Raji (cell line): ENCODE results near the gene ANXA1.

Experiments used
- POLR2A ChIP-seq: IDR thresholded peaks from 2 replicates; pipeline ENCODE4 v1.6.1; 2011; ENCODE audit warnings: low read depth, low read length, control low read depth; ENCODE audit not compliant: insufficient read depth

ANXA1 gene

DNA sequence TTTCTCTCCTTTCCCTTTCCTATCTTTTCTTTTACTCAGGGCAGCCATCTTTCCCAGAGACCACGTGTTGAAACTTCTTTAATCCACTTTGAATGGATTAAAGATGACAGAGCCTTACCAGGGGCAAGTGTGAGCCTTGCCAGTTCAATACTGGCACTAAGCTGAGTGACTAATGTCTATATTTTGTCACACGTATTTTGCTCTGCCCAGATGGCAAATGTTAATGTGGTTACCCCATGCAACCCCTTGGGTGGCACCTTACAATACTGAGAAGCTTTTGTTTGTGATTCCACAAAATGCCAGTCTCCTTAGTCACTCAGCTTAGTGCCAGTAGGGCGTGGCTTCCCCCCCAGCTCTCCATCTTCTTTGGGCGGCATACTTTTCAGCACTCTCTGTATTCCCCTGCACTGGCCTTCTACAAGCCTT lies 24.8 kb downstream of the ANXA1 start:
- TF ChIP-seq POLR2A, result no peak

DNA sequence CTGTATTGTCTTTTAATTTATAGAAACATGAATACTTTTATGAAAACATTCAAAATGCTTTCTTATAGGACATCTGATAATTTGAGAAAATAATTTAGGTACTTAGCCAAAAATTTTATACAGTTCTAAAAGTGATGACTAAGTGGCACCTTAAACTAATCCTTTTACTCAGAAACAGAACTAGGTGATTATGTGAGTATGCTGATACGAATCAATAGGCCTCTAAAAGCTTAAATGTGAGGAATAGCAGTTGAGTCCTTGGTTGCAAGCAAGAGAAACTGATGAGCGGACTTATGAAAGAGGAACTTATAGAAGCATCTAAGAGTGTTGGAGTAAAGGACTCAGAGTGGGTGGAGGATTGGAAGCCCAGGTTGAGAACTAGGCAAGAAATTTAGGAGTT lies 26.4 kb downstream of the ANXA1 start:
- no peak for TF ChIP-seq POLR2A

DNA sequence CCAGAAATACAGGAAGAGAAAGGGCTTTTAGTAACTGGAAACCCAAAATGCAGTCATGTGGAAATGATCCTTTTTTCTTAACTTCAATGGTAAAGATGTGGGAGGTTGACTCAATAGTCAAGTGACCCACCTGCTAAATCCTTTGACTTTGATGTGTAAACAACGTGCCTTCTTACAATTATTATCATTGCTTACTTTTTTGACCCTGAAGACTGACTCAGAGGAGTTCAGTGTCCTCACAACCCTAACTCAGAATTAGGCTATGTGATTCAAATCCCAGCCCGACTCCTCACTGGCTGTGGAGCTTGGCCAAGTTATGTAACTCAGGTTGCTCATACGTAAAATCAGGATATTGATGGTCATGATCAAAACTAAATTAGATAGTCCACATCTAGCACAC lies 27.9 kb downstream of the ANXA1 start:
- TF ChIP-seq POLR2A, result no peak

DNA sequence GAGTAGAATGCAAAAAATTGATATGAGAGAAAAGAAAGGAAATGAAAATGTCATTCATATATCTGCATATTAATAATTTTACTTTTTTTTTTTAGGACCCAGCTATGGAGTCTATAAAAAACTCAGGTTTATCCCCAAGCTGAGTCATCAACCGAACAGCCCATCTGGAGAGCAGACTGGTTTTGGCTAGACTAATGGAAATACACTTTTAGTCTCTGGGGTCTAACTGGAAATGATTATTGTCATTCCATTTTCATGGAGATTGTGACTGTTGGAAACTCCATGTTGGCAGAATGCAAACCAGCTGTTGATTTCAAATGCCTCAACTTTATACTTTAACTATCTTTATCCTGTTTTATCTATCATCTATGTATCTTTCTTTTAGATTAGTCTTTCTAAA lies 28.7 kb downstream of the ANXA1 start:
- TF ChIP-seq POLR2A, result no peak

DNA sequence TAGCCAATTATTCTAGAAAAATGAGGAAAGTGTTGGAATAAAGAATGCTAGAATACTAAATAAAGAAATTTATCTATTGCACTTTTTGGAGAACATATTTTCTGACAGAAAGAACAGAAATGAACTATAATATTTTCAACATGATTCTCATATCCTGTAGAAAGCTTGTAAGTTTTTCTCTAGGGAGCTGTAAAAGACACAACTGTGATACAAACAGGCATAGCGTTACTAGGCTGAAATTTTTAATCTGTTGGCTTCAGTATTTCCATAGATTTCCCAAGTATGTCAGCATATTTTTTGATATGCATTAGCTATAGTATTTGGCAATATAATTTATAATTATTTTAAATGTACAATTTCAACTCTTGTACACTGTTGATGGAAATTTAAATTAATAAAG lies 31.3 kb downstream of the ANXA1 start:
- no peak for TF ChIP-seq POLR2A

DNA sequence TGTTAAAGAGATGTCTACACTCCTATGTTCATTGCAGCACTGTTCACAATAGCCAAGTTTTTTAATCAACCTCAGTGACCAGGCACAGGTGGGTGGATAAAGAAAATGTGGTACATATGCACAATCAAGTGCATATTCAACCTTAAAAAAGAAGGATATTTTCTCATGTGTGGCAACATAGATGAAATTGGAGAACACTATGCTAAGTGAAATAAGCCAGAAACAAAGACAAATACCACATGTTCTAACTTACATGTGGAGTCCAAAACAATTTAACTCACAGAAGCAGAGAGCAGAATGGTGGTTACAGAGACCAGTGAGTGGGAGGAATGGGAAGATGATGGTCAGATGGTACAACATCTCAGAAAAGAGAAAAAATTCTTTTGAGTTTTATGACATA lies 31.8 kb downstream of the ANXA1 start:
- TF ChIP-seq POLR2A, result no peak

DNA sequence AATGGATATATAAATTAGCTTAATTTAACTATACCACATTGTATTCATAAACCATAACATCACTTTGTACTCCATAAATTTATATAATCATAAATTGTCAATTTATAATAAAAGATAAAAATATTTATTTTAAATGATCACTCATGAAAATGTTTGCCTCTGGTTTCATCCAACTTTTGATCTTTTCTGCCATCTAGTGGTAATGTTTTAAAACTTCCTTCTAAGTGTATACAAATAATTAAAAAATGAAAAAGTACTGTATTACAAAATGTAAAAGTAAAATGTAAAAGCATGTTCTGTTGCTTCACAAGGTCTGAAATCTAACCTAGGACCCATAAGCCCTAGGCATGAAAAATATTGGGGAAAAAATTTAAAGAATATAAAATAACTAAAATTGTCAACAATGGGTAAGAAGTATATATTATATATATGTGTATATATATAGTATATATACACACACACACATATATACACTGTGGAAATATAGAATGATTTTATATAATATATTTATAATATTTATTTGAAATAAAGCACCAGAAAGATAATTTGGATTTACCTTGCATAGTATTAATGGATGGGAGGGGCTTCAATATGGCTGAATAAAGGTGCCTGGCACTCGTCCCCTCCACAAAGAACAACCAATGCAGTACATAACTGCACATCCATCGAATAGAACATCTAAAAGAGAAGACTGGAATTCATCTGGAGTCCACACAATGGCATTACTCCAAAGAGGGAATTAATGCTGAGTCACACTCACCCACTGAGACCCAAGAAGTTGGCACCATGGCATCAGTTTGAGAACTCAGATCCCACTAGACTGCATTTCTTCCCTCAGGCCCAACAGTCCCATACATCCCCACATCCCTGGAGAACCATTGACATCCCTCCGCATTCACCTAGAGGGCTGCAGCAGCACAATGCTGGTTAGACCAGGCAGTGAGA lies 32.5 kb downstream of the ANXA1 start:
- TF ChIP-seq POLR2A, result no peak

DNA sequence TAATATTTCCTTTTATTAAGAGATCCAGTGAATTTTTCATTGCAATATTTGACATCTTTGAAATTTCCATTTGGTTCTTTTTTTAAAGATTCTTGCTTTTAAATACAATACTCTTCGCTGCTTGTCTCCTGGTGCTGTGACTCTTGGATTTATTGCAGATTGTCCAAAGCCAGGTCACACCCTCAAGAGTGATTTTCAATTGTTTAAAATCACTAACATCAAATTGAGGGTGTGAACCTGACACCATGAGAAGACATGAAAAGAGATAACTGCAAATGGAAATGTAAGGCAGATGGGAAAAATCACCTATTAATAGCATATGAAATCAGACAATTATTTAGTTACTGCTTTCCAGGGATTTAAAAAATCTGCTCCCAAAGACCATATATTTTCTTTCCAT lies 42.6 kb downstream of the ANXA1 start:
- TF ChIP-seq POLR2A, result no peak

DNA sequence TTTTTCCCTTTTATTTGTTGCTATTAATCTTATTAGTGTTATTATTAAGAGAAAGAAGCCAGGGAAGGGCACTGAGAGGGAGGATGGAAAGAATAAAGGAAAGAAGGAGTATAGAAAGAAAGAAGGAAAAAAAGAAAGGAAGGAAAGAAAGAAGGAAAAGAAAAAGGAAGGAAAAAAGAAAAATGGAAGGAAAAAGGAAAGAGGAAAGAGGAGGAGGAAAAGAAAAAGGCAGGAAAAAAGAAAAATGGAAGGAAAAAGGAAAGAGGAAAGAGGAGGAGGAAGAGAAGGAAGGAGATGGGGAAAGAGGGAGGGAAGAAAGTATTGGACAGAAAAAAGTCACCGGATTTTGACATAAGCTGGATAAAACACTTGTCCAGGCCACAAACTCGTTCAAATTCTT lies 47.8 kb downstream of the ANXA1 start:
- no peak for TF ChIP-seq POLR2A

DNA sequence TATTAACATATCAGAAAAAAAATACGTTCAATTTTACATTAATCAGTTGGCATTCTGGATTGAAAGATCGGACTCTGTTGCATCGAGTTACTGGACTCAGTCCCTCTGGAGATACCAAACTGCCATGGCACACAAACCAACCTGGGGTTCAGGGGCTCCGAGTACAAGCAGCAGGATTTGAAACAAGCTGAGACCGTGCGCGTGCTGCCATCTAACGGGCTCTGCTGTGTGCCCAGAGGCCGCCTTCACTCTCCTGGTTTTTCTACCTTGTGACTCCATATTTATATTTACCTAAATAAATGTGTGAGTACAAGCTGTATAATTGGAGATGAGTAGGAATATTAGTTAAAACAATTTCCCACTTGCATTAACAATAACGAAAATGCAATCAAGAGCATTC lies 48.2 kb downstream of the ANXA1 start:
- no peak for TF ChIP-seq POLR2A

DNA sequence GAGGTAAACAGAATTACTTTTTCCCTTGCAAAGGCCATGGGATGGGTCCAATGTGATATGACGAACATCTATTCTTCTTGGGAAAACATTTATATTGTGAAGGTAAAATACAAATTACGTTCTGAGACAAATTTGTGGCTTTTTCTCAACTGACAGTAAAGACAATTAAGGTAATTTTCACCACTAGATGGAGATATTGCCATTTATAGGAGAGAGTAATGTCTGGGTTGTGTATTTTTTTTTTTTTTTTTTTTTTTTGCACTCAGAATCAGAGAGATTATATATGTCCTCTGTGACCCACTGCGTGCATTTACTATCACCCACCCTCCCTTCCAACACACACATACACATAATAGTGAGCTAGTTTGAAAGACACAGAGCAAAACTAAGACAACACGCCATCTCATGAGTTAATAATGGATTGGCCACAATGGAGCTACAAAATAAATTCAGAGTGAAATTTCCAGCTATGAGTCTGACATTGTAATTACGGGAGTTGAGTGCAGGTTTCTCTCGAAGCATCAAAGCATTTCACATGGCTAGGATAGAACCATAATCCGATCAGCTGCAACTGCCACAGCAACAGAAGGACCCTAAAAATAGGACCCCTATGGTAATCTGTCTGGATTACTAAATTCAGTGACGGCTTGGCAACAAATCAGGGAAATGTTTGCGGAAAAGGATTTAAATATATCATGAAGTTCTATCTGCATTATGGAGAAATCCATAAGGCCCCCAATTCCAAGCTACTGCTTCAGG lies 49.2 kb downstream of the ANXA1 start:
- TF ChIP-seq POLR2A, result no peak

DNA sequence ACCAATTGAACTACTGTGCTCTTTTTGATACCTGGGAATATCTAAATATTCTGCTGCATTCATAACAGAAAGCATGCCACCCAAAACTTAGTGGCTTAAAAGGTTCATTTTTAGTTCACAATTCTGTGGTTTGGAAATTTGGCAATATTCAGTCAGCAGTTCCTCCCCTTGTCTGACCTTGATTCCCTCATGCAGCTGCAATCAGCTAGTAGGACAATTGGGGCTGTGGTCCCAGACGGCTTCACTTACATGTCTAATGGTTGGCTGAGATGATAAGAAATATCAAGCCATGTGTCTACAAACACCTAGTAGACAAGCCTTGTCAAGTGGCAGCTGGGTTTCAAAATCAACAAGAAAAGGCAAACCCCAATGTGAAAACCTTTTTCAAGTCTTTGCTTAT lies 51.3 kb downstream of the ANXA1 start:
- no peak for TF ChIP-seq POLR2A

DNA sequence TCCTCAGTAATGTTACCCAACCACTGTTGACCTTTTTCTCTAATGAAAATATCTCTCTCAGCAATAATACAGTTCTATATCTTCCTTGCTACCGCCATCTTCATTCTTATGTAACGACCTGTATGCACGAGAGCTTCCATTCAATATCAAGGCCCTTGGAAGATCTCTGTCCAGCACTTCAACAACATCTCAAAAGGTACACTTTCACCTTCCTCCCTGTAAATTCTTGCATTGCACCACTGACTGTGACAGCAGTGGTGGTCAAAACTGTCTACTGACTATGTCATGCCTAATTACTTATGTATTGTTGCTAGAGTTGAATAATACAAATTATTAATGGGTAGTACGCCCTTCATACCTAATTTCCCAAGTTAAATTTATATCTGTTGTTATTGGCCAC lies 53.3 kb downstream of the ANXA1 start:
- no peak for TF ChIP-seq POLR2A

DNA sequence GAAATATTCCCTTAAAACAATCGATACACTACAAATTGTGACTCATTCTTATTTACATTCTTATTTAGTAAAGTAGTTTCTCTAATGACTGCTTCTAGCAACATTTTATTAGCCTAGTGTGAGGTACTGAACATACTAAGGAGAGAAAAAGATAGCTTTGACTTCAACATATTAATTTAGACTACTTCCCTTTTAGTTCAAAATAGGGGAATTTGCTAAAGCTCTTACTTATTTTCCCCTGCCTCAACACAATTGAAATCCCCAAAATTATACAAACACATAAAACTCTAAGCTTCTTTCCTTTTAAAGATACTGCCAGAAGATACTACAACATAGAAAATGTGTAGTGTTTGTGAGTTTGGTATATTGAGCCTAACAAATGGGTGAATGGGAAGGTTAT lies 55.2 kb downstream of the ANXA1 start:
- TF ChIP-seq POLR2A, result no peak

DNA sequence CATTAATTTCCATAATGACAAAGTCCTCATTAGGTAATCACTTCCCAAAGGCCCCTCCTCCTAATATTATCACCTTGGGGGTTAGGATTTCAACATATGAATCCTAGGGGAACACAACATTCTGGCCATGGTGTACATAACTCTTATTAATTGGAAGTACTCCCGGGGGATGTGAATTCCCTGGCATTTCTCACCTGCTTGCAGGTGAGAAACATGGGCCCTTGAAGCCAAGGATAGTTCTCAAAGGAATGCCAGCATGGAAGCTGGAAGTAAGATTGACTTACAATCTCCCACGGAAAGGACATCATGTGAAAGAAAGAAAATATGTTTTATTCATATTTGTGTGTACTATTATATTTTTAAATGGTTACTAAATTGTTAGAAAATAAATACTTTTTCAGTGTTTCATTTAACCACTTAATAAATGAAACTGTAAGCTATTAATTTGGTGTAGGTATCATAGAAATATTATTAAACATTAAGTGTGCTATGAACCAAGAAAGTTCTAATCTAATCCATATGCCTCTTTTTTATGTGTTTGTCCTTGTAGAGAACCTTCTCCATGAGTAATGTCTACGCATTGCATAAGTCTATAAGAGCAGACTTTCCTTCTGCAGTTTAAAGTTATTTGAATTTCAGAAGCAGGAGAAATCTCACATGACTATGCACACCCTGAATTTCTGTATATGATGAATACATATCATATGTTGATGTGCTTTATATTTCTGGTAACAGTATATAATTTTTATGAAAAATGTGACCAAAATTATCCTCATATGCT lies 59.4 kb downstream of the ANXA1 start:
- TF ChIP-seq POLR2A, result no peak
